Measurements from ENCODE around the gene INIP. TPM values are rescaled to one million over a fixed set of nuclear protein-coding genes. Genes with fewer than 3 reads are reported as not detected.

Gene INIP
- total and polyA plus RNA-seq, 2 of the 13 experiments (the other 11 are each of a cell fraction or from before 2014, with no cell fraction given), result 13.6 to 28.6 TPM

DNA sequence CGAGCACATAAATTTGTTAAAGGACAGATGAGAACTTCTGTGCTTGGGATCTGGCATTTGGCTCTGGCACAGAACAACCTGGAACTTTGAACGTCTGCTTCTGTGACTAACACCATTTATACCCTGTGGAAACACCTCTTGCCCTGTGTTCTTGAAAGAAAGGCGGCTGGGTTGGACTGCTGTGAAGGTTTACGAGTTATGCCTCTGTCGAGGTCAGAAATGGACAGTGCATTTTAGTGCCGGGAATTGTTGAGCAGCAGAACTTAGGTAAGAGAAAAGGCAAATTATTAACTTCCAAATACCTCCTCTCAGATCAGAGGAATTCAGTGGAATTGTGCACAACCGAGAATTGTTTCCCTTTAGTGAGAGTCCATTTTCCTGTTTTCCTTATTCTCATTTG is 14.1 kb upstream of the INIP start (continued):
- TF ChIP-seq, protein P1, sequence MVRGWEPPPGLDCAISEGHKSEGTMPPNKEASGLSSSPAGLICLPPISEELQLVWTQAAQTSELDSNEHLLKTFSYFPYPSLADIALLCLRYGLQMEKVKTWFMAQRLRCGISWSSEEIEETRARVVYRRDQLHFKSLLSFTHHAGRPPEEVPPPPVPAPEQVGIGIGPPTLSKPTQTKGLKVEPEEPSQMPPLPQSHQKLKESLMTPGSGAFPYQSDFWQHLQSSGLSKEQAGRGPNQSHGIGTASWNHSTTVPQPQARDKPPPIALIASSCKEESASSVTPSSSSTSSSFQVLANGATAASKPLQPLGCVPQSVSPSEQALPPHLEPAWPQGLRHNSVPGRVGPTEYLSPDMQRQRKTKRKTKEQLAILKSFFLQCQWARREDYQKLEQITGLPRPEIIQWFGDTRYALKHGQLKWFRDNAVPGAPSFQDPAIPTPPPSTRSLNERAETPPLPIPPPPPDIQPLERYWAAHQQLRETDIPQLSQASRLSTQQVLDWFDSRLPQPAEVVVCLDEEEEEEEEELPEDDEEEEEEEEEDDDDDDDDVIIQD (CRISPR knock-in tag; IDR thresholded peaks at IDR 0.05; ENCODE audit: low read depth), result peak; percentile 18; the same call in 1 of the 2 replicates
- TF ChIP-seq, protein P2, sequence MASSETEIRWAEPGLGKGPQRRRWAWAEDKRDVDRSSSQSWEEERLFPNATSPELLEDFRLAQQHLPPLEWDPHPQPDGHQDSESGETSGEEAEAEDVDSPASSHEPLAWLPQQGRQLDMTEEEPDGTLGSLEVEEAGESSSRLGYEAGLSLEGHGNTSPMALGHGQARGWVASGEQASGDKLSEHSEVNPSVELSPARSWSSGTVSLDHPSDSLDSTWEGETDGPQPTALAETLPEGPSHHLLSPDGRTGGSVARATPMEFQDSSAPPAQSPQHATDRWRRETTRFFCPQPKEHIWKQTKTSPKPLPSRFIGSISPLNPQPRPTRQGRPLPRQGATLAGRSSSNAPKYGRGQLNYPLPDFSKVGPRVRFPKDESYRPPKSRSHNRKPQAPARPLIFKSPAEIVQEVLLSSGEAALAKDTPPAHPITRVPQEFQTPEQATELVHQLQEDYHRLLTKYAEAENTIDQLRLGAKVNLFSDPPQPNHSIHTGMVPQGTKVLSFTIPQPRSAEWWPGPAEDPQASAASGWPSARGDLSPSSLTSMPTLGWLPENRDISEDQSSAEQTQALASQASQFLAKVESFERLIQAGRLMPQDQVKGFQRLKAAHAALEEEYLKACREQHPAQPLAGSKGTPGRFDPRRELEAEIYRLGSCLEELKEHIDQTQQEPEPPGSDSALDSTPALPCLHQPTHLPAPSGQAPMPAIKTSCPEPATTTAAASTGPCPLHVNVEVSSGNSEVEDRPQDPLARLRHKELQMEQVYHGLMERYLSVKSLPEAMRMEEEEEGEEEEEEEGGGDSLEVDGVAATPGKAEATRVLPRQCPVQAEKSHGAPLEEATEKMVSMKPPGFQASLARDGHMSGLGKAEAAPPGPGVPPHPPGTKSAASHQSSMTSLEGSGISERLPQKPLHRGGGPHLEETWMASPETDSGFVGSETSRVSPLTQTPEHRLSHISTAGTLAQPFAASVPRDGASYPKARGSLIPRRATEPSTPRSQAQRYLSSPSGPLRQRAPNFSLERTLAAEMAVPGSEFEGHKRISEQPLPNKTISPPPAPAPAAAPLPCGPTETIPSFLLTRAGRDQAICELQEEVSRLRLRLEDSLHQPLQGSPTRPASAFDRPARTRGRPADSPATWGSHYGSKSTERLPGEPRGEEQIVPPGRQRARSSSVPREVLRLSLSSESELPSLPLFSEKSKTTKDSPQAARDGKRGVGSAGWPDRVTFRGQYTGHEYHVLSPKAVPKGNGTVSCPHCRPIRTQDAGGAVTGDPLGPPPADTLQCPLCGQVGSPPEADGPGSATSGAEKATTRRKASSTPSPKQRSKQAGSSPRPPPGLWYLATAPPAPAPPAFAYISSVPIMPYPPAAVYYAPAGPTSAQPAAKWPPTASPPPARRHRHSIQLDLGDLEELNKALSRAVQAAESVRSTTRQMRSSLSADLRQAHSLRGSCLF (CRISPR knock-in tag; IDR thresholded peaks at IDR 0.05; ENCODE audit: borderline replicate concordance), result no peak
- TF ChIP-seq, protein P3, sequence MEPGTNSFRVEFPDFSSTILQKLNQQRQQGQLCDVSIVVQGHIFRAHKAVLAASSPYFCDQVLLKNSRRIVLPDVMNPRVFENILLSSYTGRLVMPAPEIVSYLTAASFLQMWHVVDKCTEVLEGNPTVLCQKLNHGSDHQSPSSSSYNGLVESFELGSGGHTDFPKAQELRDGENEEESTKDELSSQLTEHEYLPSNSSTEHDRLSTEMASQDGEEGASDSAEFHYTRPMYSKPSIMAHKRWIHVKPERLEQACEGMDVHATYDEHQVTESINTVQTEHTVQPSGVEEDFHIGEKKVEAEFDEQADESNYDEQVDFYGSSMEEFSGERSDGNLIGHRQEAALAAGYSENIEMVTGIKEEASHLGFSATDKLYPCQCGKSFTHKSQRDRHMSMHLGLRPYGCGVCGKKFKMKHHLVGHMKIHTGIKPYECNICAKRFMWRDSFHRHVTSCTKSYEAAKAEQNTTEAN (CRISPR knock-in tag; conservative IDR thresholded peaks at IDR 0.05), result peak; percentile 71
- TF ChIP-seq RARA (CRISPR knock-in tag; IDR thresholded peaks at IDR 0.05) (peak; percentile 70), KDM6A (CRISPR knock-in tag; IDR thresholded peaks at IDR 0.05; ENCODE audit: low read depth) (peak; percentile 55), HNF4A (CRISPR knock-in tag; IDR thresholded peaks at IDR 0.05) (peak; percentile 73), ATF1 (CRISPR knock-in tag; IDR thresholded peaks at IDR 0.05) (0 out of 2 replicates have a peak, but pooled peaks have one; percentile 43), MIER2 (CRISPR knock-in tag; IDR thresholded peaks at IDR 0.05) (0 out of 2 replicates have a peak, but pooled peaks have one; percentile 16), KAT8 (CRISPR knock-in tag; IDR thresholded peaks at IDR 0.05) (peak; percentile 33; the same call in 1 of the 2 replicates), POLR2A (IDR thresholded peaks at IDR 0.05; ENCODE audit: insufficient read depth in 1 of 2, low read depth in 2 of 2, low read length in 2 of 2) (peak; percentile 38 to 64; a peak in 3 of 4 replicates), ZMYM4 (CRISPR knock-in tag; IDR thresholded peaks at IDR 0.05) (peak; percentile 34; the same call in 1 of the 2 replicates), BCL6 (CRISPR knock-in tag; IDR thresholded peaks at IDR 0.05) (peak; percentile 74), ASH2L (IDR thresholded peaks at IDR 0.05; ENCODE audit: insufficient read length, low read depth, low read length) (peak; percentile 54)
- TF ChIP-seq, protein P4, sequence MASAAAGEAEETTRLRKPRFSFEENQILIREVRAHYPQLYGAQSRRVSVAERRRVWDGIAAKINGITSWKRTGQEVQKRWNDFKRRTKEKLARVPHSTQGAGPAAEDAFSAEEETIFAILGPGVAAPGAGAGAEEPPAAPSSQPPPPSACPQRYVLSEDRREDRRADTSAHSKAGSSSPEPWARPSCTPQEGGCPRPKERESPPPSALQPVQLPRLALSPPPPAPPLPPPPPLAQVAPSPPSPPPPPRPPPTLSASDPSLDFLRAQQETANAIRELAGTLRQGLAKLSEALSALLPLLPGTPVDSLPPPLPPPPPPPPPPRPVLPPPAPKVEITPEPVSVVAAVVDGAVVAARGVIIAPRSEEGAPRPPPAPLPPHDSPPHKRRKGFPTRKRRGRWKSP (CRISPR knock-in tag; IDR thresholded peaks at IDR 0.05), result 0 out of 2 replicates have a peak, but pooled peaks have one; percentile 14
- TF ChIP-seq, protein P5, sequence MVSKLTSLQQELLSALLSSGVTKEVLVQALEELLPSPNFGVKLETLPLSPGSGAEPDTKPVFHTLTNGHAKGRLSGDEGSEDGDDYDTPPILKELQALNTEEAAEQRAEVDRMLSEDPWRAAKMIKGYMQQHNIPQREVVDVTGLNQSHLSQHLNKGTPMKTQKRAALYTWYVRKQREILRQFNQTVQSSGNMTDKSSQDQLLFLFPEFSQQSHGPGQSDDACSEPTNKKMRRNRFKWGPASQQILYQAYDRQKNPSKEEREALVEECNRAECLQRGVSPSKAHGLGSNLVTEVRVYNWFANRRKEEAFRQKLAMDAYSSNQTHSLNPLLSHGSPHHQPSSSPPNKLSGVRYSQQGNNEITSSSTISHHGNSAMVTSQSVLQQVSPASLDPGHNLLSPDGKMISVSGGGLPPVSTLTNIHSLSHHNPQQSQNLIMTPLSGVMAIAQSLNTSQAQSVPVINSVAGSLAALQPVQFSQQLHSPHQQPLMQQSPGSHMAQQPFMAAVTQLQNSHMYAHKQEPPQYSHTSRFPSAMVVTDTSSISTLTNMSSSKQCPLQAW (CRISPR knock-in tag; IDR thresholded peaks at IDR 0.05), result peak; percentile 75
- TF ChIP-seq, protein P6, sequence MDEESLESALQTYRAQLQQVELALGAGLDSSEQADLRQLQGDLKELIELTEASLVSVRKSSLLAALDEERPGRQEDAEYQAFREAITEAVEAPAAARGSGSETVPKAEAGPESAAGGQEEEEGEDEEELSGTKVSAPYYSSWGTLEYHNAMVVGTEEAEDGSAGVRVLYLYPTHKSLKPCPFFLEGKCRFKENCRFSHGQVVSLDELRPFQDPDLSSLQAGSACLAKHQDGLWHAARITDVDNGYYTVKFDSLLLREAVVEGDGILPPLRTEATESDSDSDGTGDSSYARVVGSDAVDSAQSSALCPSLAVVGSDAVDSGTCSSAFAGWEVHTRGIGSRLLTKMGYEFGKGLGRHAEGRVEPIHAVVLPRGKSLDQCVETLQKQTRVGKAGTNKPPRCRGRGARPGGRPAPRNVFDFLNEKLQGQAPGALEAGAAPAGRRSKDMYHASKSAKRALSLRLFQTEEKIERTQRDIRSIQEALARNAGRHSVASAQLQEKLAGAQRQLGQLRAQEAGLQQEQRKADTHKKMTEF (CRISPR knock-in tag; IDR thresholded peaks at IDR 0.05), result no peak; the same call in 1 of the 2 replicates
